ENCODE measurements around the gene ATP8A2.

The ATP8A2 gene

DNA sequence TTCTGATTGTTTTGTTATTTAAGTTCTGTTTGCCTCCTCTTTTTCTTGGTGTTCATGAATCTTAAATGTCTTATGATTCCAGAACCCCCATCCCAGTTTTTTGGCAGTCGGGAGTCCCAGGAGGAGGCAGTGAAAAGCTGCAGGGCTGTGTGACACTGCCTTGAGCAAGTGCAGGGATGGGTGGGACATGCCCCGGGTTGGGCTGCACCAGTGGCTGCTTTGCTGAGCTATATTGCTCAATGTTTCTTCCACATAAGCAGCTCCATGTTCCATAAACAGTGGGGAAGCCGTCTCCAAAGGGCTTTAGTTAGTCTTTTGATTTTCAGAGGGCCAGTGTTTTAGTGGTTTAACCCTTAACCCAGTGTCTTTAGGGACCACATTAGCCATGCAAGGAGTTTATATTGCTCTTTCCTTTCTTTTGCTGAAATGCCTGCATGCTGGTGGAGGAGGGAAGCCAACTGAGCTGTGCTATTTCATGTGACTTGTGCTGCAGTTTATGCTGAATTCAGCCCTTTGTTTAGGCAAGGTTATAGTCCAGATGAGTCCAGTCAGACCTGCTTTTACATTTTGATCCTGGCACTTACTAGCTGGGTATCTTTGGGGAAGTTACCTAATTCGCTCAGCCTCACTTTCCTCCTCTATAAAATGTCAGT is 13.1 kb downstream of the ATP8A2 start:
- no peak for DNase-seq

DNA sequence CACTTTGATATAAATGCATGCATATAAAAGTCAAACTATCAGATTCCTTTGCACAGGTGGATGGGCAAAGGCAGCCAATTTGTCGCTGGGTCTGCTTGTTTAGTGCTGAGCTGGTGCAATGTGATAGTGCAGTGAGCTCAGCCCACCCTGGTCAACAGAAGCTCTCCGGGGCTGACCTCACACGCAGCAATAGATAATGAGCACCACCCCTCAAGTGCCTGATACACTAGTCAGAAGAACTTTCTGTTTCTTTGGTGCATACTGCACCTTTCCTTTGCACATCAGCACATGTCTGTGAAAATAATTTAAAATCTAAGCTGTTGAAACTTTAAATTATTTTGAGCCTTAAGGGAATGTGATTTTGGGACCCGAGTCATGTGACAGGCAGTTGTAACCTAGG is 20.2 kb downstream of the ATP8A2 start:
- no peak for DNase-seq

- DNase-seq, result no peak
Measured at GRCh38 chr13:25394402-25395060, 22.8 kb downstream of the ATP8A2 start.

- DNase-seq, result no peak
Measured at GRCh38 chr13:25397763-25398162, 26.0 kb downstream of the ATP8A2 start.

GRCh38 chr13:25400925-25401324 is 29.2 kb downstream of the ATP8A2 start:
- no peak for DNase-seq

DNA sequence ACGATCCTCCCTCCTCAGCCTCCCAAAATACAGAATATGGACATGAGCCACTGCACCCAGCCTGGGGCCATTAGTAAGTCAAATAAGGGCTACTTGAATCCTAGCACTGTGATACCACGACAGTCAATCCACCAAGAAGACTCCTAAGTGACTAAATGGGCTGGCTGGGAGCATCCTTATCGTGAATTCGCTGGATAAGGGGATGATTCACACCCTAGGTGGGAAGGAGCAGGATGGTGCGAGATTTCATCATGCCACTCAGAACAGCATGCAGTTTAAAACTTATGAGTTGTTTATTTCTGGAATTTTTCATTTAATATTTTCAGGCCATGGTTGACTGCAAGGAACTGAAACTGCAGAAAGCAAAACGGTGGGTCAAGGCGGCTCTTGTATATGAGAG is 30.2 kb downstream of the ATP8A2 start:
- no peak for DNase-seq

- DNase-seq, result no peak
Measured at GRCh38 chr13:25406377-25406776, 34.6 kb downstream of the ATP8A2 start.

DNA sequence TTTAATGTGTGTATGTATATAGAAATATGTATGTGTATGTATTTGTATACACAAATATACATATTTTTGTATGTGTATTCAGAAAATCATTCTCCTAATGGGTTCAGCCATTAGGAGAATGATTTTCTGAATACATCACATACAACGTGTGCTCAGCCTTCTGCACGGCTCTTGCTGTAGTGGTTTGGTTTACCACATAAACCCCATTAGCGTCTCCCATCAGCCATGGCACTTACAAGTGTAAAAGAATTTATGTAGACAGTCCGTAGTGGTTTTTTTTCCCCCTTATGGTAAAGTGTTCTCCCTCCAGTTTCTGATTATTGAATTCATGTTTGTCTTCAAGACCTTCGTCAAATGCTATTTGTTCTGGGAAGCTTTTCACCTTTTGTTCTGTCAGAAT is 38.2 kb downstream of the ATP8A2 start:
- DNase-seq, result no peak

DNA sequence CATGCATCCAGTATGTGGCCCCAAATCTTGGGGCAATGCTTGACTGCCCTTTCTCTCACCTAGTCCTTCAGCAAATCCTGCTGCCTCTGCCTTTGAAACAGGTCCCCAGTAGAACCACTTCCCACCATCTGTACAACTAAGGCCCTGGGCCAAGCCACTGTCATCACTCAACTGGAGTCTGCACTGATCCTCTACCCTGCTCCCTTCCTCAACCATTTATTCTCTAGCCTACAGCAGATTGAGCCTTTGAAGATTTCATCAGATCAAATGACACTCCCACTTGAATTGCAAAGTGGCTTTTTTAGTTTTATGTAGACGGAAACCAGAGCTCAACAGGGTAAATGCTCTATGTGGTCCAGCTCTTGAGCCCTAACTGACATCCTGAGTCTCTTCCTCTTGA is 43.5 kb downstream of the ATP8A2 start:
- no peak for DNase-seq

GRCh38 chr13:25417535-25417934 is 45.8 kb downstream of the ATP8A2 start:
- no peak for DNase-seq

- DNase-seq, result no peak
Measured at GRCh38 chr13:25420161-25420560, 48.4 kb downstream of the ATP8A2 start.

GRCh38 chr13:25421612-25422011 is 49.8 kb downstream of the ATP8A2 start:
- no peak for DNase-seq

DNA sequence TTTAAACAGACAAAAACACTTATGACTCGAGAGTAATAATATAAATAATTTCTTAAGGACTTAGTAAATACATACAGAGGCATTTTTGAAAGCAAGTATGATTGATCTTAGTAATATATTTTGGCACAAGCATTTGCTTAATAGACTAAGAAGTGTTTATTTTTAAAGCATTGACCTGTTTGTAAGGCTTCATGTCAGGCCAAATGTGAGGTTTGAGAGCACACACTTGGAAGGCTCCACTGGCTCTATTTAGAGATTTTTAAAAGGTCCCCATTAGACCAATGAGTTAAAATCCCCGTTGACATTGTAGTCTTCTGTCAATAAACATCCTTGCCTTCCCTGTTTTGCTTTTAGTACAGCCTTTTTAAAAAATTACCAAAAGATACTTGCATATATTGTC is 50.4 kb downstream of the ATP8A2 start:
- no peak for DNase-seq

DNA sequence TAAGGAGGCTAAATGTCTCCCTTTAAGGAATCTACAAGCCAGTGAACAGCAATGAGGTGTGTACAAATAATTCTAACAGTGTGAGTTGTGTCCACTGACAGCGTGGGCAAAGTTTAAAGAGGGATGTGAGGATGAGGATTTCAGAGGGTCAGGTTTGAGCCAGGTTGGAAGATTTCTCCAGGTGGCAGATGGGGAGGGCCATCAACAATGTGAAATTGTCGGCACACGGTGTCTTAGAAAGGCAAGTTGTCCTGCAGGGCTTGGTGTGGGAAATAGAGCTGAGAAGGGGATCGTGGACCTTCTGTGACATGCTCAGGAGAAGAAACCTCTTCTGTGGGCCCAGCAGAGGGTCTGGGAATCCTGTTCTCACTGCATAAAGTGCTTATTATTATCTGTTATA is 52.1 kb downstream of the ATP8A2 start:
- no peak for DNase-seq

DNA sequence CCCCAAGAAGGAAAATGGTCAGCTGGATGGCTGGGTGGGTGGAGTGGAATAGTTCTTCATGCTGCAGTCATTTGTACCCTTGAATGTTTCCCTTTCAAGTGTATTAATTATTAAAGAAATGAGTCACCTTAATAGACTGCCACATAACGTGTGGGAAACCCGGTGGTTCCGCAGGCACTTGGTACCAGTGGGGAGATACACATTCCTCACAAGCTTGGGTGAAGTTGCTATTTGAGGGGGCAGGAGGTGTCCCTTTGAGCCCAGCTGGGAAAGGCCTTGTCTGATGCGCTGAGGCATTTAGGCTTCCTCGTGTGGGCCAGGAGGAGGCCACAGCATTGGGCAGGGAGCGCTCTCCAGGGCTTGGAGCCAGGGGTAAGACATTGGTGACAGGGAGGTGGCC is 57.7 kb downstream of the ATP8A2 start:
- DNase-seq, result no peak

GRCh38 chr13:25432691-25433090 is 60.9 kb downstream of the ATP8A2 start:
- DNase-seq, result no peak

GRCh38 chr13:25440061-25440460 is 68.3 kb downstream of the ATP8A2 start:
- no peak for DNase-seq

DNA sequence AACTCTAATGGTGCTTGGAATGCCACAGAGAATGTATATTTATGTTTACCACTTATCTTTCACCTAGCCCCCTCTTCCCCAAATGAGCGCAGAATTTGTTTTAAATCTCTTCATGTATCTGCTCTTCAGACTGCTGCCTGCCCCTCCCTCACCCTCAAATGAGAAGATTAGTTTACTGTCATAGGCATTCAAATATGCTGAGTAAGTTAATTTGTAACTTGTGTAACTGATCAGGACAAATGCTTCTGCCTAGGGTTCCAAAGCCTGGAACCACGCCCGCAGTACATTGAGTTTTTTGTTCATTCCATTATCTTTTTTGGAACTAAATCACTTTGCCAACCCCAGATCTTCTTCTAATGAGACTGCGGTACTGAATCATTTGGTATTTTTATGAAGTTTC is 74.5 kb downstream of the ATP8A2 start:
- no peak for DNase-seq

GRCh38 chr13:25447396-25447795 is 75.6 kb downstream of the ATP8A2 start:
- DNase-seq, result no peak

DNA sequence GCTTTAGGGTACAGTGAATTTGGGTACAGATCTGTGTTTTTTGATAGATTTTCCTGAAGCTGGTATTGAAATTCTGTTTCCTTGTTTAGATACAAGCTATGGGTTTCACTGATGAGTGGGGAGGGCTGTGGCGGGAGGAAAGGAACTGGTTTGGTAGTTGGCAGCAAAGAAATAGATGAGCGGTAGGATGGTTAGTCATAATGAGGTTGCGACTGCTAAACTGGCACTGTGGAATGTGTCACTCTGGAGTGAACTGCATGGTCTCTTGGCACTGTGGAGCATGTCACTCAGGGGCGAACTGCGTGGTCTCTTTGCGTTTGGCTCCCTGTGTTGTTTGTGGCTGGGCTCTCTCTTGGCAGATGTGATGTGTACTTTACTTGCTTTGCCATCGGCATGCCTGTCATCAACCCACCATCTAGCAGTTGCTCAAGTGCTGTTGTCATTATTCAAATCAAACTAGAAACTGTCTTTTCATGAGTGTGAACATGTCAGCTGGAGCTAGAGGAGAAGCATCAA is 82.1 kb downstream of the ATP8A2 start:
- no peak for DNase-seq

- DNase-seq, result no peak
Measured at GRCh38 chr13:25455146-25455545, 83.4 kb downstream of the ATP8A2 start.

- no peak for DNase-seq
Measured at GRCh38 chr13:25457566-25457965, 85.8 kb downstream of the ATP8A2 start.

- DNase-seq, result no peak
Measured at GRCh38 chr13:25462301-25463125, 90.7 kb downstream of the ATP8A2 start.

GRCh38 chr13:25463496-25463895 is 91.7 kb downstream of the ATP8A2 start:
- DNase-seq, result no peak

Measured in activated gamma-delta T cell treated with Interleukin-2 at 50 U/mL for 16 hours (primary cell).